ENCODE measurements around the gene PRSS50. TPM values are rescaled to one million over a fixed set of nuclear protein-coding genes. Genes with fewer than 3 reads are reported as not detected.

The PRSS50 gene
- total RNA-seq, 2 donors from 2014 or later, result 0.14 to 0.80 TPM

DNA sequence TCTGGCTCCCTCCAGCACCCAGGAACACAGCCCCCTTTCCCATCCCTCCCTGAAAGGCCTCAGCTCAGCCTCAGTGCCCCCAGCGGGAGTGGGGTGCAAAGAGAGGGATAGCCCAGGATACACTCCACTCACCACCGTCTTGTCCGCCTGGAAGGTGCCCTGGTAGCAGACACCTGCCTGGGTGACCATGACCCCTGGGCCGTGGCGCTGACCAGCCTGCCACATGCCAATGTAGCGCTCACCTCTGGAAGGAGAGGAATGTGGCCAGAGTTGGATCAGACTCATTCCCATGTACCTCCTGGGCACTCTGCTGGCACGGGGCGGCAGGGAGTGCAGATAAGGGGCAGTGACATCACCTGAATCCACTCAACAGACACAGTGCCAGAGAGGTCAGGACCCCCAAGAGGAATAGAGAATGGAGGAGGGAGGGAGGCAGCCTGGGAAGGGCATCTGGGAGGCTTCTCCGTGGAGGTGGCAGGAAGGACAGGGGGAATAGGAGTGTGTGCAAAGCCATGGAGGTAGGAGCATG is 37.3 kb downstream of the PRSS50 start:
- Histone ChIP-seq H3K27ac (no peak overlapping the region), H3K27me3 (replicated peaks; ENCODE audit: insufficient read depth) (no peaks in the 10 kb centered on the region), H3K4me1 (replicated peaks) (no peaks in the 10 kb centered on the region), H3K9me3 (no peaks in the 10 kb centered on the region), H3K36me3 (no peaks in the 10 kb centered on the region), H3K4me3 (no peak overlapping the region)
- DNase-seq (ENCODE audit: low spot score), result no peak
- WGBS, result 84% methylated on average over 9 of the region's 9 CpGs
- TF ChIP-seq CTCF (IDR thresholded peaks at IDR 0.05) (no peak), POLR2A (IDR thresholded peaks at IDR 0.05) (no peak), POLR2AphosphoS5 (IDR thresholded peaks at IDR 0.05) (no peak)
- intact Hi-C loops (cut with DNase I), result no loop called here

DNA sequence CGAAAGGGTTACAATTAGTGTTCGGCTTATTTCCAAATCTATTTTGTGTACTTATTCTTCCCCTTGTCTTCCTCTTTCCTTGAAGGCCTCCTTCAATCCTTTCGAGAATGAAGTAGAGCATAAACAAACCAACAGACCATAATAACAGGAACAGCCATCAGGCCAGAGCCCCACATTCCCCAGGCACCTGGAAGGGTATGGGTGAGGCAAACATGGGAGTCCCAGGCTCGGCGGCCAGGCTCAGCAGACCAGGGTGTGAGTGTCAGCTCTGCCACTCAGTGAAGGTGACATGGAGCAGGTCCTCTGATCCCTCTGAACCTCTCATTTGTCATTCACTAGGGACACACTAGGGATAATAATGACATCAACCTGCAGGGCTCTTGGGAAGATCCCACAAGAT is 38.0 kb downstream of the PRSS50 start:
- TF ChIP-seq CTCF (IDR thresholded peaks at IDR 0.05) (no peak), POLR2A (IDR thresholded peaks at IDR 0.05) (no peak), POLR2AphosphoS5 (IDR thresholded peaks at IDR 0.05) (no peak)
- Histone ChIP-seq H3K27me3 (replicated peaks; ENCODE audit: insufficient read depth) (no peaks in the 10 kb centered on the region), H3K4me3 (no peak overlapping the region), H3K27ac (no peak overlapping the region), H3K36me3 (no peaks in the 10 kb centered on the region), H3K4me1 (replicated peaks) (no peaks in the 10 kb centered on the region), H3K9me3 (no peaks in the 10 kb centered on the region)
- intact Hi-C loops (cut with DNase I), result no loop called here
- no peak for DNase-seq (ENCODE audit: low spot score)
- 83% methylated on average over 5 of the region's 5 CpGs for WGBS

DNA sequence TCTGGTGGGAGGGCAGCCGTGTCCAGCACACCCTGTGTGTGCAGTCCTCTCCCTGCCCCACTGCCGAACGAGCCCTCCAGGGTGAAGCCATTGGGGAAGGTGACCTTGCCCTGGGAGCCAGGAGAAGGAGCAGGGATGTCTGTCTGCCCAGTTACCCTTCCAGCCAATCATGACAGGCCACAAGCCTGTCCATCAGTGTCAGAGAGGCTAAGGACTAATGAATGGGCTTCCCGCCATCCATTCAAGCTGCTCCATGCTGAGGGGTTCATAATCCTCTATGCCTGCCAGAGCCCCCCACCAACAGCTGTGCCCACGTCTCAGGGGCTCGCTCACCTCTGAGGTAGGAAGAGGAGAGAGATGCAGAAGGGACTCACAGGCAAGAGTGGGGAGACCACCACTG is 39.4 kb downstream of the PRSS50 start:
- no peak for TF ChIP-seq CTCF (IDR thresholded peaks at IDR 0.05)
- TF ChIP-seq POLR2AphosphoS5 (IDR thresholded peaks at IDR 0.05), result no peak
- no peak for TF ChIP-seq POLR2A (IDR thresholded peaks at IDR 0.05)
- no peak overlapping the region for H3K27ac ChIP-seq

DNA sequence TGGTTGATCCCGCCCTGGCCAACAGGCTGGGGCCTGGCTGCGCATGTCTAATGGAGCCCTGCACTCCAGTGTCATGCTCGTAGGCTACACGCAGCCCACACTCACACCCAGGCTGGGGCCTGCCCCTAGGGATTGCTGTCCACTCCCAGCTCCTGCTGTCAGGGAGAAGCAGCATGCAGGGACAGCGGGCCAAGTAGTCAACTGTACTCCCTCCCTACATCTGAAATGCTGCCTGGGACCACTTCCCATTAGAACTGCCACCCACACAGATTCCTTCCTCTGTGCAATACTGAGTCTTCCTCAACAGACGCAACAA is 40.3 kb downstream of the PRSS50 start:
- 78% methylated on average over 6 of the region's 6 CpGs for WGBS
- H3K4me3 ChIP-seq, result no peak overlapping the region
- H3K27ac ChIP-seq, result no peak overlapping the region
- no peaks in the 10 kb centered on the region for H3K4me1 ChIP-seq (replicated peaks)
- H3K36me3 ChIP-seq, result no peaks in the 10 kb centered on the region
- intact Hi-C loops (cut with DNase I), result no loop called here
- no peak for DNase-seq (ENCODE audit: low spot score)
- no peaks in the 10 kb centered on the region for H3K9me3 ChIP-seq
- H3K27me3 ChIP-seq (replicated peaks; ENCODE audit: insufficient read depth), result no peaks in the 10 kb centered on the region
- no peak for TF ChIP-seq POLR2AphosphoS5 (IDR thresholded peaks at IDR 0.05)
- TF ChIP-seq POLR2A (IDR thresholded peaks at IDR 0.05), result no peak
- TF ChIP-seq CTCF (IDR thresholded peaks at IDR 0.05), result no peak

More for the DNA sequence above, 39.4 kb downstream of the PRSS50 start:
- no peak for DNase-seq (ENCODE audit: low spot score)
- 97% methylated on average over 6 of the region's 6 CpGs for WGBS
- Histone ChIP-seq H3K9me3 (no peaks in the 10 kb centered on the region), H3K27me3 (replicated peaks; ENCODE audit: insufficient read depth) (no peaks in the 10 kb centered on the region), H3K4me3 (no peak overlapping the region), H3K4me1 (replicated peaks) (no peaks in the 10 kb centered on the region), H3K36me3 (no peaks in the 10 kb centered on the region)
- intact Hi-C loops (cut with DNase I), result no loop called here

DNA sequence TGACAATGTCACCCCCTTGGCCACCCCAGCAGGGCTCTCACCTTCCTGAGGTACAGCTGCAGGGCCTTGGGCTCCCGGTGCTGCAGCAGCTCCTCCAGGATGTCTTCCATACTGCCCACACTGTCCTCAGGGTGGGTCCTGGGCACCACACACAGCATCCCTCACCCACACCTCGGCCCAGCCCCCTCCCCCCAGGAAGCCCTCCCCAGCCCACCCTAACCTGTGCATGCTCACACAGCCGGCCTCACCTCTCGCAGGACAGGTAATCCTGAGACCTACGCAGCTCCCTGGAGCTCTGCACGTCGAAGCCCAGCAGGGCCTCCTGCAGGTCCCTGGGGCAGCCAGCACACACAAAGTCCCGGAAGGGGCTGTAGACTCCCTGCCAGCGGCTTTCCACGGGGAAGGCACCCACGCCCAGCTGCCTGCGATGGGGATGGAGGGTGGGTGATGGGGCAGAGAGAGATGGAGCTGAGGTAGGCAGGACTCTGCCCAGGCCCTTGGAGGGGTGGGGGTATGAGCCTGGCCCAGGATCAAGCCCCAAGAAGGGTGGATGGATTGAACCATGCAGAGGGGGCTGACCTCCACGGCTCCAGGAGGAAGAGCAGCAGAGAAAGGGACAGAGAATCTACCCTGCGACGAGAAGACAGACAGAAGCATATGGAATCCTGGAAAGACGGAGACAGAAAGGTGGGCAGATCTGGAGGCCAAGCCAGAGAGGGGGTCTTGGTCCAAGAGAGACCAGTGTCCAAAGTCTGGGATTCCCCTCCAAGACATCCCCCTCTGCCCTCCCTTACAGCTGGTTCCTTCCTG is 40.9 kb downstream of the PRSS50 start:
- no peak for DNase-seq (ENCODE audit: low spot score)
- no peak overlapping the region for H3K27ac ChIP-seq
- H3K4me3 ChIP-seq, result no peak overlapping the region
- TF ChIP-seq POLR2A (IDR thresholded peaks at IDR 0.05) (no peak), POLR2AphosphoS5 (IDR thresholded peaks at IDR 0.05) (no peak), CTCF (IDR thresholded peaks at IDR 0.05) (no peak)
- H3K27me3 ChIP-seq (replicated peaks; ENCODE audit: insufficient read depth), result no peaks in the 10 kb centered on the region
- intact Hi-C loops (cut with DNase I), result no loop called here
- no peaks in the 10 kb centered on the region for H3K36me3 ChIP-seq
- H3K4me1 ChIP-seq (replicated peaks), result no peaks in the 10 kb centered on the region
- WGBS, result 85% methylated on average over 14 of the region's 16 CpGs
- H3K9me3 ChIP-seq, result no peaks in the 10 kb centered on the region

Data from prostate gland (tissue), 2 donors.